ENCODE measurements around the gene RNF223. TPM values are rescaled to one million over a fixed set of nuclear protein-coding genes. Genes with fewer than 3 reads are reported as not detected.

The RNF223 gene
- total and polyA plus RNA-seq, 2 of the 13 experiments (the other 11 are each of a cell fraction or from before 2014, with no cell fraction given), result 0.03 TPM; not detected in 1

GRCh38 chr1:1120096-1120495, 46.0 kb upstream of the RNF223 start (continued):
- TF ChIP-seq ZBTB39 (CRISPR knock-in tag; IDR thresholded peaks at IDR 0.05) (no peak), ZNF251 (CRISPR knock-in tag; IDR thresholded peaks at IDR 0.05) (no peak), SP140L (CRISPR knock-in tag; IDR thresholded peaks at IDR 0.05; ENCODE audit: borderline replicate concordance) (no peak), SIN3B (IDR thresholded peaks at IDR 0.05; ENCODE audit: low read length) (no peak), ZFP62 (CRISPR knock-in tag; IDR thresholded peaks at IDR 0.05) (no peak), TFDP1 (CRISPR knock-in tag; IDR thresholded peaks at IDR 0.05; ENCODE audit: borderline replicate concordance) (no peak), HDAC6 (IDR thresholded peaks at IDR 0.05; ENCODE audit: low read depth, low read length) (no peak), FOXM1 (CRISPR knock-in tag; IDR thresholded peaks at IDR 0.05) (no peak)

- BruUV-seq (replicated peaks), result no TSS peak
- WGBS (ENCODE audit: low lambda C conversion rate), result 64% methylated on average over 11 of the region's 20 CpGs
- Histone ChIP-seq H3K27ac (ENCODE audit: extremely low read length, insufficient read depth, low read length) (no peak overlapping the region), H3K4me1 (ENCODE audit: insufficient read depth, low read length) (peaks cover 56% of the 10 kb centered on the region), H3K9ac (ENCODE audit: insufficient read depth, low read depth, low read length) (no peak overlapping the region), H3K79me2 (ENCODE audit: insufficient read depth, low read length) (peaks cover 6% of the 10 kb centered on the region), H3K27me3 (ENCODE audit: control insufficient read depth in 1 of 2, insufficient read depth in 2 of 2, low read length in 2 of 2) (peaks cover 7 to 37% of the 10 kb centered on the region in 2 experiments; a peak in 4 of 5 replicates), H4K20me1 (ENCODE audit: insufficient read depth, low read length) (no peaks in the 10 kb centered on the region), H3K4me2 (ENCODE audit: low read depth, low read length) (no peak overlapping the region), H3K4me3 (replicated peaks in 1 of 3; ENCODE audit: insufficient read depth in 1 of 3, low read depth in 2 of 3, low read length in 3 of 3) (no peak overlapping the region), H3K9me3 (ENCODE audit: low read length) (no peaks in the 10 kb centered on the region), H2AFZ (ENCODE audit: low read length) (no peak overlapping the region), H3K36me3 (replicated peaks in 1 of 2; ENCODE audit: control insufficient read depth in 1 of 2, insufficient read depth in 2 of 2, low read length in 2 of 2) (no peaks in the 10 kb centered on the region)
- no peak for FAIRE-seq
- POLR2A ChIA-PET, result no interaction called here
- TF ChIP-seq CBX2 (IDR thresholded peaks at IDR 0.05; ENCODE audit: low read depth, low read length) (0 out of 2 replicates have a peak, but pooled peaks have one; percentile 45), CBX2 (CRISPR knock-in tag; IDR thresholded peaks at IDR 0.05; ENCODE audit: low read depth) (no peak), NR2F6 (IDR thresholded peaks at IDR 0.05) (no peak), NR2F6 (CRISPR knock-in tag; IDR thresholded peaks at IDR 0.05) (no peak)
- DNase-seq (ENCODE audit: low spot score), result no peak
- CTCF ChIA-PET (ENCODE audit: low intra/inter-chr PET ratio, low total read pairs), result no interaction called here
- ATAC-seq, result no peak
- in situ Hi-C loops (cut with HindIII; ENCODE audit: extremely low pct_ligation_motif_present, low pct_unique_long_range_greater_than_20kb), result no loop called here
- intact Hi-C loops (cut with micrococcal nuclease; ENCODE audit: unreplicated experiment), result no loop called here
These were observed 45.3 kb upstream of the RNF223 start for GRCh38 chr1:1119272-1119890.

Measured in HepG2 (cell line).